ENCODE results near the gene GOLPH3. TPM values are rescaled to one million over a fixed set of nuclear protein-coding genes. Genes with fewer than 3 reads are reported as not detected.
A peak's percentile ranks its signal among the peaks of the same experiment; 100 is the strongest.
"Not testable (repeated sequence)": the region's sequence is repeated elsewhere in the genome, so short reads cannot be mapped to it uniquely, and the experiment has no call there.

GOLPH3 gene
- total RNA-seq, 1 experiment from 2014 or later, result 115 TPM

- intact Hi-C loops (cut with micrococcal nuclease; ENCODE audit: unreplicated experiment), result loop anchor here (2.0 to 5.0 kb wide), 2 partner anchors 39 to 157 kb away; no protein-coding TSS in a partner anchor
- Mint-ChIP-seq H3K4me3 (ENCODE audit: low read depth, unreplicated experiment) (peak overlapping the region; percentile 97), H3K9me3 (ENCODE audit: low read depth, unreplicated experiment) (no peaks in the 10 kb centered on the region), H3K27ac (ENCODE audit: unreplicated experiment) (peak overlapping the region; percentile 99), H3K4me1 (ENCODE audit: low read depth, unreplicated experiment) (peaks cover 26% of the 10 kb centered on the region), H3K27me3 (ENCODE audit: unreplicated experiment) (no peaks in the 10 kb centered on the region), H3K36me3 (ENCODE audit: insufficient read depth, unreplicated experiment) (peaks cover 71% of the 10 kb centered on the region)
- no peak for TF ChIP-seq CTCF (IDR thresholded peaks at IDR 0.05; ENCODE audit: unreplicated experiment)
- no TSS peak for BruUV-seq (replicated peaks)
- peak; percentile 65 for DNase-seq
- CTCF ChIA-PET, result interaction anchor here (1.0 to 1.2 kb wide), 4 partner anchors 30 to 275 kb away, joined by 3 to 4 read pairs (median 3); no protein-coding TSS in a partner anchor
Measured at GRCh38 chr5:32173267-32174010, 680 bp downstream of the GOLPH3 start.

- peak overlapping the region; percentile 97 for H3K4me3 Mint-ChIP-seq (ENCODE audit: low read depth, unreplicated experiment)
- H3K27me3 Mint-ChIP-seq (ENCODE audit: unreplicated experiment), result no peaks in the 10 kb centered on the region
- TSS peak; percentile 22 for BruUV-seq (replicated peaks)
- CTCF ChIA-PET, result interaction anchor here (0.6 to 1.2 kb wide), 2 partner anchors 22 to 59 kb away, joined by 3 read pairs; no protein-coding TSS in a partner anchor
- TF ChIP-seq CTCF (IDR thresholded peaks at IDR 0.05; ENCODE audit: unreplicated experiment), result no peak
- H3K36me3 Mint-ChIP-seq (ENCODE audit: insufficient read depth, unreplicated experiment), result peaks cover 77% of the 10 kb centered on the region
- peak overlapping the region; percentile 99 for H3K27ac Mint-ChIP-seq (ENCODE audit: unreplicated experiment)
- no peaks in the 10 kb centered on the region for H3K9me3 Mint-ChIP-seq (ENCODE audit: low read depth, unreplicated experiment)
- no peak for DNase-seq
- H3K4me1 Mint-ChIP-seq (ENCODE audit: low read depth, unreplicated experiment), result peaks cover 26% of the 10 kb centered on the region
- intact Hi-C loops (cut with micrococcal nuclease; ENCODE audit: unreplicated experiment), result loop anchor here (2.0 to 5.0 kb wide), 2 partner anchors 39 to 158 kb away; no protein-coding TSS in a partner anchor
Measured at GRCh38 chr5:32172923-32173266, 1.2 kb downstream of the GOLPH3 start.

GRCh38 chr5:32172186-32172911 is 1.8 kb downstream of the GOLPH3 start:
- intact Hi-C loops (cut with micrococcal nuclease; ENCODE audit: unreplicated experiment), result loop anchor here (2.0 to 5.0 kb wide), 2 partner anchors 40 to 158 kb away; no protein-coding TSS in a partner anchor
- peak; percentile 20 for DNase-seq

GRCh38 chr5:32170303-32171151 is 3.6 kb downstream of the GOLPH3 start:
- Mint-ChIP-seq H3K36me3 (ENCODE audit: insufficient read depth, unreplicated experiment) (peaks cover 91% of the 10 kb centered on the region), H3K27me3 (ENCODE audit: unreplicated experiment) (no peaks in the 10 kb centered on the region), H3K27ac (ENCODE audit: unreplicated experiment) (no peak overlapping the region), H3K4me3 (ENCODE audit: low read depth, unreplicated experiment) (peak overlapping the region; percentile 54), H3K4me1 (ENCODE audit: low read depth, unreplicated experiment) (peaks cover 17% of the 10 kb centered on the region), H3K9me3 (ENCODE audit: low read depth, unreplicated experiment) (no peaks in the 10 kb centered on the region)
- intact Hi-C loops (cut with micrococcal nuclease; ENCODE audit: unreplicated experiment), result loop anchor here (5.0 kb wide), 1 partner anchor 42 kb away; no protein-coding TSS in a partner anchor
- CTCF ChIA-PET, result interaction anchor here (0.5 to 0.9 kb wide), 3 partner anchors 64 to 767 kb away, joined by 3 read pairs; no protein-coding TSS in a partner anchor
- BruUV-seq (replicated peaks), result no TSS peak
- no peak for TF ChIP-seq CTCF (IDR thresholded peaks at IDR 0.05; ENCODE audit: unreplicated experiment)
- DNase-seq, result no peak

More at GRCh38 chr5:32172186-32172911, 1.8 kb downstream of the GOLPH3 start:
- peak overlapping the region; percentile 99 for H3K27ac Mint-ChIP-seq (ENCODE audit: unreplicated experiment)
- H3K4me3 Mint-ChIP-seq (ENCODE audit: low read depth, unreplicated experiment), result peak overlapping the region; percentile 97
- CTCF ChIA-PET, result interaction anchor here (0.6 to 1.2 kb wide), 5 partner anchors 9 to 1523 kb away, joined by 3 to 6 read pairs (median 3); no protein-coding TSS in a partner anchor
- peaks cover 82% of the 10 kb centered on the region for H3K36me3 Mint-ChIP-seq (ENCODE audit: insufficient read depth, unreplicated experiment)
- H3K27me3 Mint-ChIP-seq (ENCODE audit: unreplicated experiment); H3K9me3 Mint-ChIP-seq (ENCODE audit: low read depth, unreplicated experiment); BruUV-seq (replicated peaks): not testable (repeated sequence)
- peaks cover 26% of the 10 kb centered on the region for H3K4me1 Mint-ChIP-seq (ENCODE audit: low read depth, unreplicated experiment)

Data from Calu3 (cell line).